Measurements from ENCODE around the gene LMX1B.
A peak's percentile ranks its signal among the peaks of the same experiment; 100 is the strongest.

Gene LMX1B

DNA sequence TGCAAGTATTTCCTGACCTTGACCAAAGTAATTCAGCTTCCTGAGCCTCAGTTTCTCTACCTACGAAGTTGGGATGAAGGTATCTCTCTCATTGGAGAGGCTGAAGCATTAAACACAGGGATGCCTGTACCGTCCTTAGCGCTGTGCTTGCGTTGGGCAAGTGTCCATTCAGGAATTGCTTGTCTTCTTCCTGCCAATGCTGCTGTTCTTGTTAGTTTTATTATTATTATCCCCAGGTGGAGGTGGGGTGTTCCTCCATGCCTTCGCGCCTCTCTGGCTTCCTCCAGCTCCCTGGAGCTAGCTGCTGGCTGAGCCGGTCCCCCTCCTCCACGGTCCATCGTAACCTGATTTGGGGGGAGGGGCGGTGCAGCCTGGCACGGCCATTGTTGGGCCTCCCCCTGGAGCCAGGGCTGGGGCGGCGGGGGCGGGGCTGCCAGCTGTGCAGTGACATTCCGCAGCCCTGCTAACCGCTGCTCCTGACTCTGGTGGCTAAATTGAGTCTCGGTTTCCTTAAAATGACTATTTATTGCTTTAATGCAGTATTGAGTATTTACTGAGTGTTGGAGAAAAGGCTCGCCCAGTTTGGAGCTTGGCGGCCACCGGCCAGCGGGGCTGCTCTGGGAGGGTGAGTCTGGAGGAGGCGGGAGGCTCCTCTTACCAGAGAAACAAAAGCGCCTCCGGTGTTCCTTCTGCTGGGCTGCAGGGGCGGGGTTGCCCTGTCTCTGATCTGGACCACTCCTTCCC lies 51.3 kb downstream of the LMX1B start:
- DNase-seq = no peak

DNA sequence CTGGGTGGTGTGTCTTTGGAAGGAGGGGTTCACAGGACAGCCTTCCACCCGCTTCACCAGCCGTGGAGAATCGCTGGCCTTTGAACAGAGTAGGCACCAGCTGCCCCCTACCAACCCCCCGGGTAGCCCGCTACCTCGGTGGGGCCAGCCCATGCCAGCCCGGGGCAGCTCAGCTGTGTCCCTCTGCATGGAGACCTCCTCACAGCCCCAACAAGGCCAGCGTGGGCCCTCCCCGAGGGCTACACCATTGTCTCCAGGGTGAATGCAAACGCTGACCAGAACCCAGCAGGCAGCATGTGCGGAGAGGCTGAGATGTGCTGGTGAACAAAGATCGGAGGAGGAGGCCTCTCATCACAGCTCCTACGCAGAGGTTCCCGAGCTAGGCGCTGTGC lies 51.9 kb downstream of the LMX1B start:
- no peak for DNase-seq

DNA sequence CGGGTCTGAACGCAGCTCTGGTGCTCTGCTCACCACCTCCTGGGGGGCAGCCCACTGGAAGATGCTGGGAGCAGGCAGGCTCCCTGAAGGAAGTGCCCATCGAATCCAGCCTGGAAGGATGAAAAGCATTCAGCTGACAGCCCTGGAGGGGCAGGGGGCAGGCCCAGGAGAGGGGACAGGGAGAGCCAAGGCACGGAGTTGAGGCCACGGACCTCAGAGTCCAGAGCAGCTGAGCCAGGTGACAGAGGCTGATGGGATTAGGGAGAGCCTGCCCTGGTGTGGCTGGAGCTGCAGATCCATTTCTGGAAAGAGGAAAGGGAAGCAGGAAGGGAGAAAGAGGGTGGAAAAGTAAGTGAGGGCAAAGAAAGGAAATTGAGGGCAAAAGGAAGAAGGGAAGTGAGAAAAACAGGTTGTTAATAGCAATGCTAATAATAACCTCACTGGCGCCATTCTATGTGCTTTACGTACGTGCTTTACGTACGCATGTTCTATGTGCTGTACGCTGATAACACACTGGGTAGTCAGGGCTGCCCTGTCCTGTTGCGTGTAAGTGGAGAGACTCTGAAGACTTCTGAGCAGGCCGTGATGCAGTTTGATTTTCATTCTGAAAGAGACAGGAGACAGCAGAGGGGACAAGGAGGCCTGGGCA lies 52.6 kb downstream of the LMX1B start:
- no peak for DNase-seq

DNA sequence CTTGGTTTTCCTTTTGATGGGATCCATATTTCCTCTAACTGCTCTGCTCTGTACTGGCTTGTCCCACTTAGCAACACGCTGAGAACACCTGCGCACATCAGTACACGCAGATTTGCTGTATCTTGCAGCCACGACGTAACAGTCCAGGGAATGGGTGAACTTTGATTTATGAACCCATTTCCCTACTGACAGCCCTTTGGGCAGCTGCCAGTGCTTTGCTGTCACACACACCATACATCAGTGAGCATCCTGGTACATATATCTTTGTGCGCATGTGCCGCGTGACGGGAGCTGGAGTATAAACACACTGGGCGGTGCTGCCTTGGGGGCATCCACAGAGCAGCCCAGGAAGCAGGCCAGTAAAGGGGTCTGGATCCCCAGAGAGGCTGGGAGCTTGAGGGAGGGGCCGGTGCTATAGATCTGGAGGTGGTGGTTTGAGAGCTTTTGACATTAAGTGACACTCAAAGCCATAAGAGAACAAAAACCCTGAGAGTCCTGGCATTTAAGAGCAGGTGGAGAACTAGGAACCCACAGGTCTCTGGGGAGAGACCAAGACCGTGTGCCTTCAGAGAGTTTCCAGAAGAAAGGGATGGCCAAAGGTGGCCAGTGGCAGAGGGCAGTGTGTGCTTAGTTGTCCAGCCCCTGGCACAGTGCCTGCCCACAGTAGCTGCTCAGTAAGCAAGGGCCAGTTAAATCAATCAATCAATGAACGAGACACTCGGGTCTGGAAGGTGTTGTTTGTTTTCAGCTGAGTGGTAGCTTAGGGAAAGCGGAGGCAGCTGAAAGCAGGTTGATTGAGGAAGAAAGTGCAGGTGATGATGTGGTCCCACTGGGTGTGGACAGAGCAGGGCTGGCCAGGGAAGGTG lies 53.7 kb downstream of the LMX1B start:
- DNase-seq = peak; percentile 79

DNA sequence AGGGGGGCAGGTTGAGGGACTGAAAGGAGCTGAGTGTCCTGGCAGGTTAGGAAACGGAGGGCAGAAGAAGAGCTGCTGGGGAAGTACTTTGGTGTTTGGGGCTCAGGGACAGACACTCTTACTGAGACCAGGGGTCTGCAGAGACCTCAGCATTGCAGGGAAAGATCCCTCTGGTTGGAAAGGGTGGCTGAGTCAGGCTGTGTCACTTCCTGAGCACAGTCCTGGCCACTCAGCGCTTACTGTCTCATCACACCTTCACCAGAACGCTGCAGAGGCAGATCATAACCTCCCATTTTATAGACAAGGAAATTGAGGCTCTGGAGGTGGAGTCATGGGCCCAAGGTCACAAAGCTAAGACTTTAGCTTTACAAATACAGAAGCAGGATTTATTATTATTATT lies 54.3 kb downstream of the LMX1B start:
- no peak for DNase-seq

DNA sequence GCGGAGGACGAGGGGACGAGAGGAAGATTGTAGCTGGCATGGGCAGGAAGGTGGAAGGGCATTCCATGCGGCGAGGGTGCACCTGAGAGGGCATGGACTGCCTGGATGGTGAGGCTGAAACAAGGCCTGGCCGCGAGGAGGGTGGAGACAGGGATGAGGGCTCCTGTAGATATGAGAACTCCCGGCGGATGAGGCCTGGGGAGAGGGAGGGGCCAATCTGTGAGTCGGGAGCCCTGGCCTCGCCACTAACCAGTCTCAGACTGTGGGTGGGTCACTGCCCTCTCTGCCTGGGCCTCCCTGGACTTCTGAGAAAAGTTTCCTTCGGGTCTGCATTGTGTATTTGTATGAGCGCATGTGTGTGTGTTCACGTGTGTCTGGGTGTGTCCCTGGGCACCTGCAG lies 55.4 kb downstream of the LMX1B start:
- no peak for DNase-seq

DNA sequence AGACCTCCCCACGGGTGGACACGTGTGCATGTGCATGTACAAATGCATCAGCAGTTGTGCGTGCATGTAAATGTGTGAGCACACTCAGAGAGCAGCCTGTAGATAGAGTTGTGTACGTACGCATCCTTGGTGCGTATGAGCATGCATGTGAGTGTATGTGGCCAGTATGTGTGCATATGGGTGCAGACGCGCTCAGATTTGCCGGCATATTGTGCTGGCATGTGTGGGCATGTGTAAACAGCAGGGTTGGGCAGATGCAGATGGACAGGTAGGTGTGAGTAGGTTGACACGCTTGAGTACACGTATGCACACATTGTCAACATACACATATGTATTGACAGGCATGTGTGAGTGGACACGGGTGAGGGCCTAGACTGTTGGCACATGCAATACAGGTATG lies 56.5 kb downstream of the LMX1B start:
- DNase-seq = no peak

DNA sequence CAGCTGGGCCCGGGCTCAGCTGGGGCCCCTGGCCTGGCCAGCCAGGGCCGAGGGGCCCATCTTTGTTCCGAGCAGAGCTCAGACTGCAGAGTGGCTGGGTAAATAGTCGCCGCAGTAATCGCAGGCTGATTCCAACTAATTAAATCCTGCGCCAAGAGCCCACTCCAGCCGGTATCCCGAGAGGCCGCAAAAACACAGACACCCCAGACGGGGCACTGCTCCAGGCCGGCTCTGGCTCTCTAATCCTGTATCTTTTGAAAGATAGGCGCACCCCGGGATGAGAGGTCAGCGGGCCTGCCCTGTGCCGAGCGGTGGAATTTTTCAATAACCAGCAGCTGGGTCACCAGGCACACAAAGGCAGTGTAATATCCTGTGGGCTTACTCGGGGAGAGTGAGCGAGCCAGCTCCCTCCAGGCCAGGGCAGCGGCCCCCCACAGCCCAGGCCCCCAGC lies 57.7 kb downstream of the LMX1B start:
- DNase-seq = peak; percentile 55

DNA sequence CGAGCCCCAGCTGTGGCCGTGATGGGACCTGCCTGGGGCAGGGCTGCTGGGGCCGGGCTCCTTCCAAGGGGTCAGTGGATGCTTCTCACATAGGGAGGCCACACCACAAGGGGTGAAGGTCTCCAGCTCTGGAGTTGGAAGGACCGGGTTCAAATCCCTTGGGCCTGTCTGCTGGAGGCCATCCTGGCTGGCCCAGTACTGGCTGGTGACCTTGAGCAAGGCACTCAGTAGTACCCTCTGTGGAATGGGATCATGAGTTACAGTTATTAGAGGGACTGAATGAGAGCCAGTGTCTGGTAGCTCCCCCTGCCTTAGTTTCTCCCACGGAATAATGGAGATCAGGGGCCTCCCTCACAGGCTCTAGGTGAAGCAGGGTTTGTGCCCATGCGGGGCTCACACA lies 58.3 kb downstream of the LMX1B start:
- no peak for DNase-seq

DNA sequence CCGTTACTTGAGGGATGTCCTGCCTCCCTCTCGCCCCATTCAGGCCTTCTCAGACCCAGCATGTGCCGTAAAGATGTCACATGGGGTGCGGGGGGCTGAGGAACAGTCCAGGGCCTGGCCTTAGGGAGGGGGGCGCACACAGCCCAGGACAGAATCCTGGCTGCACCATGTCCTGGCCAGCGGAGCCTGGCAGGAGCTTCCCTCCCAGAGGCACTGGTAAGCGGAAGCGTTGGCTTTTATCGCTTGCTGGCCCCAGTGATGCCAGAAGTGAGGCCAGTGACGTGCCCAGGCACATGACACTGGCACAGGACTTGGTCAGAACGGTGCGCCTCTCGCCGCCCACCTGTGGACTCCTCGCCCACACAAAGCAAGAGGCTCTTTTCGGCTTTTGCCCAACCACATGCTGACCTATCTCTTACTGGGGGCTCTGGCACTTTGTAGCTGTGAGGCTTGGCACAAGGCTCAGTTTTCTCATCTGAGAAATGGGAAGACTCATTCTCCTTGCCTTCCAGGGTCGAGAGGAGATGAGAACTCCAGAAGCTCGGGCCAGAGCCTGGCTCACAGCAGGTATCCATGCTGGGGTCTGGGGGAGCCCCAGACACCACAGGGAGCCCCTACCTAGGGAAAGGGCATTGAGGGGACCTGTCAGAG lies 59.0 kb downstream of the LMX1B start:
- no peak for DNase-seq

DNA sequence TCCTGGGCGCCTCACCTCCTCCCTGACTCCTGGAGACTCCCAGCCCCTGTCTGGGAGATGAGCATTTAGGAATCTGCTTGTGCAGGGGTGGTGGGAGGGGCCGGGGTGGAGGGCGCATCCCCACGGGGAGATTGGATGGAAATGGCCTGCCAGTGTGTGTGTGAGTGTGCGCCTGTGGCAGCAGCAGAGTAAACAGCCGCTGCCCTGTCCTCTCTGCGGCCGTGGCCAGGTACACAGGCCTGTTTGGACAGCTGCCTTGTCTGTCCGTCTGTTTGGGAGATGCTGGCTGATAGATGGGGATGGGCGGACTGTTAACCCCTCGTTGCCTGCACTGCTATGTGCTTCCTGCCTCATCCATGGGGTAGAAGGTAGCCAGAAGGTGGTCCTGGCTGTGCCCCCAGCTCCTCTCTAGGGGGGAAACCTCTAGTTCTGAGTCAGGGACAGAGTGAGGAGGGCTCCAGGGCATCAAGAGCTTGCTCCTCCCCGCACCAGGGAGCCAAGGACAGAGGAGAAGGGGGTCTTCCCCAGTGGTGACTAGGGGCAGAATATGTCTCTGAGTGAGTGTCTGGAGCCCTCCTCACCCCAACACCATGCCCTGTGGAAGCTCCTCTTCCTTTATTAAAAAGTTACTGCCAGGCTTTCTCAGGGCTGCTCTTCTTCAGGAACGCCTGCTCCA lies 60.1 kb downstream of the LMX1B start:
- DNase-seq = peak; percentile 95

DNA sequence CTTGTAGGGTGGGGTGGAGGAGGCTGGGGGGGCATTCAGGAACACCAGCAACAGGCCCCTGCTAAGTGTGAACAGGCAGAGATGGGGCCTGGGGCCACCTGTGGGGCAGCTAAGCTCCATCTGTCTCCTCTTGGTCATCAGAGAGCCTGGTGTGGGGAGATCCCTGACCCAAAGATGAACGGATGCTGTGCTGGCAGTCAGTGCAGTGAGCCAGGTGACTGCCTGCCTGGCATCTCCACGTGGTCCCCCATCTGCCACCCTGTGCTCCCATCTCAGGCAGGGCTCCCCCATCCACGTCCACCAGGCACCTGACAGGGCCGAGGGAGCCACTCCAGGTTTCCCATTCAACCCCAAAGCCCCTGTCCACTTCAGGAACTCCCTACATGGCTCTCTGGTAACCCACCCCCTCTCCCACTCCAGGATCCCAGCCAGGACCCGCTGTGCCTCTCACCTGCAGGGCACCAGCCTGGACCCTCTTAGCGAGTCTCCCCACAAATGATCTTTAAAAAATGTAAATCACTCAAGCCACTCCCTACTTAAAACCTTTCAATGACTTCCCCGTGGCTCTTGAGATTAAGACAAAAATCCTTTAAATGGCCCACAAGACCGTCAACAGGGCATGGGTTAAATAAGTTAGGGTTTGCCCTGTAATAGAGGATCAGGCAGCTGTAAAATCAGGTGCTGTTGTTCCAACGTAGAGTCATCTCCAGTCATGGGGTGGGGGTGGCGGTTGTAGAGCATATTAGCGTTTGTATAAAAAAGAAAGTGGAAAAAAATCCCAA lies 60.8 kb downstream of the LMX1B start:
- DNase-seq = no peak

DNA sequence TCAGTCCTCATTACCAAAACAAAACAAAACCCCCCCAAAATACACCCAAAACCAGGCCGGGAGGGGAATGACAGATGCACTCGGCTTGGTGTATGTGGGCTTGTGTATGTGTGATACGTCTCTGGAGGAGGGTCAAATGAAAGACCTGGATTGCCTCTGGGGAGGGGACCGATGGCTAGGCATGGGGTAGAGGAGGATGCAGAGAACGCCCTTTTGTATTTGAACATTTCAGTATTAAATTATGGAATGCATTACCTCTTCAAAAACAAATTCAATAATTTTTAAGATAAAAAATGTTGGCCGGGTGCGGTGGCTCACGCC lies 61.4 kb downstream of the LMX1B start:
- no peak for DNase-seq

DNA sequence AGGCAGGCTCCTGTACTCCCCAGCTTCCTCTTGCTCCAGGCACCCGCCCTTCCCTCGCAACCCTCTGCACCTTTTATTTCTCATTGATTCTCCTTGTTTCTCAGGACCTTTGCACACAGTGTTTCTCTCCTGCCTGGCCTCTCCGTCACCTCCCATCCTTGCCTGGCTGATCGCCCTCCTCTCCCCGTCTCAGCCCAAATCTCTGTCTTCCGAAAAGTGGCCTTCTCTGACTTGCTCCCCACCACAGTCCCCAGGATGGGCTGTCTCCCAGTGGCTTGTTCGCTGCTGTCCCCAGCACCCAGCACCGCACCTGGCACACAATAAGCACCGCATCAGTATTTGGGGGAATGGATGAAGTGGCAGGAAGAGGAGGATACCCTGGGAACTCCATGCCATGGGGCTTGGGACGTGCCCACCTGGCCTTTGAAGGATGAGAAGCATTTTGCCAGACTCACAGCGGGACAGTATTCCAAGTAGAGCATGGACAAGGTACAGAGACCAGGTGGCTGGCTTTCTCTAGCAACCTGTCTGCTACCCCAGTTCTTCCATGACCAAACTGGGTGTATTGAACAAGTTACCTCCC lies 62.5 kb downstream of the LMX1B start:
- DNase-seq = no peak

DNA sequence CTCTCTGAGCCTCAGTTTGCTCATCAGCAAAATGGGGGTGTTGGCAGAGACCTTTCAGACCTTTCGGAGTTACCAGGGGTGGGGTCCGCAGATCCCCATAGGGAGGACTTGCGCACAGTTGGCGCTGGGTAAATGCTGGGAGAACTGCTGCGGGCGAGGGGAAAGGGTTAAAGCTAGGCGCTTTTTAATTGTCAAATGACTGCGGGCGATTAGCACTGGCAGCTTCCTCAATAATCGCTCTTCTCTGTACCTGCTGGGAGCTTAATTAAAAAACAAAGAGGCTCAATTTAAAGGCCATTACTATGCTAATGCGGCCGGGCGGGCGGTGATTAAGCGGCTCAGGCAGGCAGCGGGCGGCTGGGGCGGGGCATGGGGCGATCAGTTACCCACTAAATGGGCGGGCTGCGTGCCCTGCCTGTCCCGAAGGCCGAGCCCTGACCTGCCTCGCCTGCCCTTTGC lies 63.0 kb downstream of the LMX1B start:
- DNase-seq = no peak

DNA sequence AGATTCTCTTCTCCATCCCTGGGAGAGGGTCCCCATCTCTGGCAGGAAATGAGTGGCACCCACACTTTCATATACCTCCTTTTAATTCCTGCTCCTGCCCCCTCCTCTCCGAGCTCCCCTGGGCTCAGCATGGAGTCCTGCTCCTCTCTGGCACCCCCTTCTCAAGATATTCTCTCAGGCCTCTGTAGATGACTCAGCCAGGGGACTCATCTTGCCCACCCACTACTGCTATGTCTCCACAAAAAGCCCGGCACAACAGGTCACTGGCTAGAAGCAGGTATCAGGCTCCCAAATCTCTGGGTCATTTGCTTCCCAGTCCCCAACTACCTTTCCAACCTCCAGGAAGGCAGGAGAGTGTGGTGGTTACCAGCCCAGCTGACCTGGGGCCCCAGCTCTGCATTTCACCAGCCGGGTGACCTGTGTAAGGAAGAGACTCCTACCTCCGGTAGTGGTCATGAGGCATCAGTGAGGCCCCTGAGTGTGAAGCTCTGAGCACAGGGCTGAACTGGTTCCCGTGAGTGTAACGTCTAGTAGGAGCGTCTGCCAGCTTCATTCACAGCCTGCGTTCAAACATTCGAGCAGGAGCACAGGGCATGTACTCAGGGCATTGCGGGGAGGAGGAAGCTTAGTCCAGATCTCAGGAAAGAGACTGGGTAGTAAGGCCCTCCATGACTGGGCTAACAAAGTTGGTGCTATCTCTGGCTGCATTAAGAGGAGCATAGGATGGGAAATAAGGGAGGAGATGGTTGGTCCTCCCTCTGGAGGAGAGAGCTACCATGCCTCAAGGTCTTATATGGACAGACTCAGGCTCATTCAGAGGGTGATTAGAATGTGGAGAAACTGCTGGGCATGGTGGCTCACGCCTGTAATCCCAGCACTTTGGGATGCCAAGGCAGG lies 63.7 kb downstream of the LMX1B start:
- no peak for DNase-seq

DNA sequence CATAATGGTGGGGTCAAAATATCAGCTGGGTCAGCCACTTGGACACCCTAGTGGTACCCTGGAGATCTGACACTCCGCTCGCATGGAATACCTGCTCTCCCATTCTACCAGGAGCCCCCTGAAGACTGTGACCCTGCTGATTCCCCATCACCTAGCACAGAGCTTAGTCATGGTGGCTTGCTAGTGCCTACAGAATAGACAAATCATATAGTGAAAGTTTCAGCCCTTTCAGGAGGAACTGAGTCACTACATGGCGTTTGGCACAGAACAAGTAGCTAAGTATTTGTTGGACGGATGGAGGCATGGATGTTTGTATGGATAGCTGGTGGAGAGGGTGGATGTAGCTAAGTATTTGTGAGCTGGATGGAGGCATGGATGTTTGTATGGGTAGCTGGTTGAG lies 65.3 kb downstream of the LMX1B start:
- no peak for DNase-seq

DNA sequence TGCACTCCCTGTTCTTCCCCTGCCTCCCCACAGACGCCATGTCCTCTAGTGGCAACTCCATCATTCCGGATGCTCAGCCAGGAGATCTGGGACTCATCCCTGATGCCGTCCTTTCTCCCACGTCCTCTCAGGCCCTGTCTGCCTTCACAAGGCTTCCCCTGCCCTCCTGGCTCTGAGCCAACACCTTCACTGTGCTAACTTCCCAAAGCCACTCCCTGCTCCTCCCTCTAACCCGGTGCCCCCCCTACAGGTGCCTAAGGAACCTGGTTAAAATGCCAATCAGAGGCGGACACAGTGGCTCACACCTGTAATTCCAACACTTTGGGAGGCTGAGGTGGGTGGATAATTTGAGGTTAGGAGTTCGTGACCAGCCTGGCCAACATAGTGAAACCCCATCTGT lies 67.6 kb downstream of the LMX1B start:
- DNase-seq = no peak

DNA sequence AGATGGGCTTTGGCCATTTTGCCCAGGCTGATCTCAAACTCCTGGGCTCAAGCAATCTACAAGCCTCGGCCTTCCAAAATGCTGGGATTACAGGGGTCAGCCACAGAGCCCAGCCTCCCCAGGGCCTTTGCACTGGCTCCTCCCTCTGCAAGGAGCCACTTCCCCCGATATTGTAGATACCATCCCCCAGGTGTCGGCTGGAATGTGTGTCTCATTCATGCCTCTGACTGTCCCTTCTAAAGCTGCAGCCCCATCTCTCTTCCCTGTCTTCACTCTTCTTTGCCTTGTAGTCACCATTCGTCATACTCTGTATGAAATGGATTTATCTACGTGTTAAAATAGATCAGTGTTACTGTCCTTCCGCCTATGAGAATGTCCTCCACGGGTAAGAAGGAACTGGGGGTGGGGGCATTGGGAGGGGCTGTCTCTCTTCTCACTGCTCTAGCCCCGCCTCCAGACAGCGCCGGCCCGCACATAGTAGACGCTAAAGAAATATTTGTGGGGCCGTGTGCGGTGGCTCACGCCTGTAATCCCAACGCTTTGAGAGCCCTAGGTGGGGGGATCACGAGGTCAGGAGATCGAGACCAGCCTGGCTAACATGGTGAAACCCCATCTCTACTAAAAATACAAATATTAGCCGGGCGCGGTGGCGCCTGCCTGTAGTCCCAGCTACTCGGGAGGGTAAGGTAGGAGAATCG lies 68.5 kb downstream of the LMX1B start:
- no peak for DNase-seq
